NCI-H524 (cell line): ENCODE data around the gene RMI1.
A peak's percentile ranks its signal among the peaks of the same experiment; 100 is the strongest.

ENCODE experiments used
- DNase-seq, 2 experiments: peaks; one replicate each; lab custom pipeline; 2025; lab: John Stamatoyannopoulos, UW

RMI1 gene

GRCh38 chr9:83969602-83970001 is 11.0 kb upstream of the RMI1 start:
- no peak for DNase-seq

DNA sequence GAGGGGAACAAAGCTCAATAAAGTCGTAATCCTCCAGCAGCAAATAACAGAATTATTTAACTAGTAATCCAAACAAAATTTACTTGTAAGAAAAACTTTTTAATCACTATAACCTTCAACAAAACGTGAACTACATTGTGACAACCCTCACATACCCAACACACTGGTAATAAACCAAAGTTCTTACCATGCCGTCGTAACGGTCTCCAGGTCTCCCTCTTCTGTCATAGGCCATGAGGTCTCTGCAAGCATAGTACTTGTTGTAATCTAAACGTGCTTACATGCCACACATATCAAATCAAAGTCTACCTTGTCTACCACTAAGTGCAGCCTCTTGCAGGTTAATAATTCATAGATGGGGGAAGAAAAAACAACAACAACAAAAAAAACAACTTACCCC is 9.1 kb upstream of the RMI1 start:
- no peak for DNase-seq

DNA sequence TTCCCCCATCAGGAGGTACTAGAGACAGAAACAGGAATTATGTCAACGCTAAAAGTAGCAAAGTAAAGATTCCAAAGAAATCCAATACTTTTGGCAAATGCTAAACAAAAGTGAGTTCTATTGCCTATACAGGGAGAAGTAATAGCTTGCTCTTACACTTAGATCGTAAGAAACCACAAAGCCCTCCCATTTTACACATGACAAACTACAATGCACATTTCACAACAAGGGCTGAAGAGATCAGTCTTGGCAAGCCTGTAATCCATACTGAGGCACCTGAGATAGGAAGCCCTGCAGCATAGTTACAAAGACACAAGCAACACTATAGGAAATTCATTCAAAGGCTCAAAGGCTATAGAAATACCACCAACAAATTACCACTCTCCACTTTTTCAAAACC is 8.3 kb upstream of the RMI1 start:
- no peak for DNase-seq

DNA sequence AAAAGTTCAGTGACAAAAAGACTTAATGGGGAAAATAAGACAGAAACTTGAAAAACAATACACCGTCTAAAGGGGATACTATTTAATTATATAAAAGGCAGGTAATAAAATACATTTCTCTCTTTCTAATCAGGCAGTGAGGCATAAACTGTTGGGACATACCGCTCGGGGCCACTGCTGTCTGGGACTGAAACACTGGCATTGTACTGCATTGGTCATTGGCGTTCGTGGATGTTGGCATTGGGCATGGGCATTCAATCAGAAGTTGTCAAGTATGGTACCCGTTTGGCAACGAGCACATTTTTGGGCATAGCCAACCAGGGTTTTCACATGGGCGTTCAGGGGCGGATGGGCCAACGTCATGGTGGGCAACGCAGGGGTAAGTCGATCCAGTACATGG is 5.3 kb upstream of the RMI1 start:
- no peak for DNase-seq

DNA sequence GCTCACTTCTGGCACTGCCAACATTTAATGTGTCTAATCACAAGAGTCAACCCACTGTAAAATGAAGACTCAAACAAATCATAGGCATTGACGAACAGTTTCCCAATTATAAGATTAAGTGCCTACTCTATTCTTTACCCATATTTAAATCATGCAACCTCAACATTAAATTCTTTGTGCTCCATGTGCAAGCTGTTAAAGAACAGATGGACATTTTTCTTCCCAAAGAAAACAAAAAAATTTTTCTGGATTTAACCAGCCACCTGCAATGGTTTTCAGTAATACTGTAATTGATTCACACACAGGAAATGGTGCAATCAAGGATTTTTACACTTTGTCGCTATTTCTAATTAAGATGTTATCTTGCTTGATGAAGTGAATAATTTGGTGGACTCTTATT is 4.2 kb upstream of the RMI1 start:
- DNase-seq = no peak

DNA sequence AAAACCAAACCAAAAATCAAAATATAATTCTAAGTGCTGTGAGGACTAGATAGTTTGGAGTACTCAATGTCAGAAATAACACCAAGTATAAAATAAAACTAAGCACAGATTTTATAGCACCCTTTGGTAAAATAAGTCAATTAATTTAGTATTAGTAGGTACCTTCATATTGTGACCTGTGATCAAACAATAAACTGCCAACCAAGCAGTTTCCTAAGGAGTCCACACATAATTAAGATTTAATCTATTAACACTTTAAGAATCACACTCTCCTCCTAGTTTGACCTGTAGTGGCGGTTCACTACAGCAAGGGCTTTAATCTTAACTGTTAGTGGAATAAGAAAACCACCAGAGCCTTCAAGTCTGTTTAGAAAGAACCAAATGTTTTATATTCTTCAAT is 3.4 kb upstream of the RMI1 start:
- DNase-seq = no peak

DNA sequence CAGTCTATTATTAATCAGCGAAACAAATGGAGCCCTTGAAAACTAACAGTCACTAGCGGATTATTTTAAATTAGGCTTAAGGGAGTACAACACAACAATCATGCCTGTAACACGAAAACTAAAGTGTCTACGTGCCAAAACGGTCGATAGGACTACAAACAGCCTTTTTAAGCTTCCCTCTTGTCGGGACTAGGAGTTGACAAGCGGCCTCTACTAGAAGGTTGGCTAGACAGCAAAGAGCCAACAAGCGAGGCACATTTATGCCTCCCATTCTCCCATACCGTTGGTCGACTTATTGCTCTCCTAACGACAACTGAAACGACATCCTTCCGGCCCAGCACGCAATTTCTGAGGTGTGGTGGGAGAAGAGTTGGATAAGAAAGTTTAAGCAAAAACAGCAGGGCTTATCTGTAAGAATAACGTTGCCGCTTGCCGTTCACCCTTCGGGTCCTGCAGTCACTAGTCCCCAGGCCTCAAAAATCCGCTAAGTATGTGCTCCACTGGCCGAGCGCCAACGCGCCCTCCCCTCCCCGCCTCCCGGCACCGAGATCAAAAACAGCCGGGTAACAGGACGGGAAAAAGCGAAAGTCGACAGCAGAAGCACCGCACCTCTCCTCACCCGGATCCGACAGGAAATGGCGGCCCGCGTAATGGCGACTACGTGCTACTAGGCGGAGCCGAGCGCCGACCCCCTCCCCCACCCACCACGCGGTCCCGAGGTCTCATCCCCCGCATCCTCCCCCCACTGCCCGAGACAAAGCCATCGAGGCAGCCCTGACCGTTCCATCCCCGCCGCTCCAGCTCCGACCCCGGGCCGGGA is 1.4 kb upstream of the RMI1 start:
- peak in 1 of 2 experiments; percentile 42 for DNase-seq

DNA sequence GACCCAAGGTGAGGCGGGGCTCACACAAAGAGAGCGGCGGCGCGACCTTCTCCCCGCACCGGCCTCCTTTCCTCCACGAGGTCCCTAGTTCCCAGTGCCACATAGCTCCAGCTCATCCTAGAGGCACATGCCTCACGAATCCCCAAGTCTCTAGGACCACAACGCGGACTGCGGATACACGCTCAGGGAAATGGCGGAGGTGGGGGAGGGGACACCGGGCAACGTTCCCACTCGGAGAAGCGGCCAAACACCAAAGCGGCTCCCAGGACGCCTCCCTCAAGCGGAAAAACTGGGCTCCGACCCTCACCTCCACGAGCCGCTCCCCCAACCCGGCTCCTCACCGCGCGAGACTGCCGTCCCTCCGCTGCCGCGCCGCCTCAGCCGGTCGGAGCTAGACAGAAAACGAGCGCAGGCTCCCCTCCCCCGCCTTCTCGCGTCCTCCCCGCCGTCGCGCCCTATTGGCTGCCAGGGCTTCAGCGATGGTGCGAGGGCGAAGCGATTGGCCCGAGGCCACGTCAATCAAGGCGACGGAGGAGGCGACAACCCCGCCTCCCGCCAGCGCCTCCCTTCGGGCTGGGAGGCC is 702 bp upstream of the RMI1 start, which contains the start of gene HNRNPK:
HNRNPK (minus strand) TSS at position 404 of the 583 bp plus-strand sequence. CDS start 1,963 bp downstream, outside the sequence.
- peak; percentile 76 to 85 for DNase-seq

GRCh38 chr9:83981126-83981871 is 694 bp downstream of the RMI1 start:
- DNase-seq = peak in 1 of 2 experiments; percentile 22

DNA sequence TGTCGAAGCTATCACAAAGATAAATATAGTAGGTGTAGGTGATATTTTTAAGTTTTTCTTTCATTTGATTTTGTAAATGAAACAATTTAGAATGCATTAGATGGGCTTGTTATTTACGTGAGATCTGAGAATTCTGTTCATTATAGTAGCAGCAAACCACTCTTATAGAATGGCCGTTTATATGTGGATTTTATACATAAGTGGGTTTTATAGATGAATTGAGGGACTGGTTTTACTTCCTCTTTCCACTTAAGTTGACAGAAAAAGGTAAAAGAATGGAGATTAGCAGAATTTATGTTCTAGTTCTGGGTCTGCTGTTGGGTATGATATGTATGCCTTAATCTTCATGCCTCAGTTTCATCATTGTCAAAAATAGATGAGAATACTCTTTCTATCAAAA is 5.6 kb downstream of the RMI1 start:
- no peak for DNase-seq

- no peak for DNase-seq
Measured at GRCh38 chr9:83986765-83987401, 6.3 kb downstream of the RMI1 start.

DNA sequence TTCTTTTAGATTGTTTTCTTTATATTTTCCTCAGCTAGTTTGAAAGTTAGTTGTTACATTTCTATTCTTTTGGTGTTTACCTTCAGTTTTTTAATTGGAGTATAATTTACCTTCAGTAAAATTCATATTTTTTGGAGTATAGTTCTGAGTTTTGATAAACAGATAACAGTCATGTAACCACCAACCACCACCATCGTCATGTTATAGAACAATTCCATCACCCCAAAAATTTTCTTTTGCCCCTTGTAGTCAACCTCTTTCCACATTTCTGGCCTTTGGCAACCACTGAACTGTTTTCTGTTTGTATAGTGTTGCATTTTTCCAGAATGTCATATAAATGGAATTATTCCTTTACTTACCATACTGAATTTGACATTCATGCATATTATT is 6.8 kb downstream of the RMI1 start:
- no peak for DNase-seq

DNA sequence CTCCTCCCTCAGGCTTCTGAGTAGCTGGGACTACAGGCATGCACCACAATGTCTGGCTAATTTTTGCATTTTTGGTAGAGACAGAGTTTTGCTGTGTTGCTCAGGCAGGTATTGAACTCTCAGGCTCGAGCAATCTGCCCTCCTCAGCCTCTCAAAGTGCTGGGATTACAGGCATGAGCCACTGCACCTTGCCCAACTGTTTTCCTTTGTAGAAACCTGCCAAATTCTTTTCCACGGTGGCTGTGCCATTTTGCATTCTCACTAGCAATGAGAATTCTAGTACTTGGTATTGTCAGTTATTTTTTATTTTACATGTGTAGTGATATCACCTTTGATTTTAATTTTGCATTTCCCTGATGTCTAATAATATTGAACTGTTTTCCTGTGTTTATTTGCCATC is 7.8 kb downstream of the RMI1 start:
- no peak for DNase-seq

DNA sequence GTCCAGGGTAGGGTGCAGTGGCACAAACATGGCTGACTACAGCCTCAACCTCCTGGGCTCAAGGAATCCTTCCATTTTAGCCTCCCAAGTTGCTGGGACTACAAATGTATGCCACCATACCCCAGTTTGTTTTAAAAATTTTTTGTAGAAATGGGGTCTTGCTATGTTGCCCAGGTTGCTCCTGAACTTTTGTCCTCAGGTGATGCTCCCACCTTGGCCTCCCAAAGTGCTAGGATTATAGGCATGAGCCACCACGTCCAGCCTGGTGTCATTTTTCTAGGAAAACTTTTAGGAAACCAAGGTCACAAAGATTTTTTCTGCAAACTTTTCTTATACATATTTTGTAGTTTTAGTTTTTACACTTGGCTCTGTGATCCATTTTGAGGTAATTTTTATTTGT is 10.8 kb downstream of the RMI1 start:
- no peak for DNase-seq

- no peak for DNase-seq
Measured at GRCh38 chr9:83992407-83992806, 11.8 kb downstream of the RMI1 start.

DNA sequence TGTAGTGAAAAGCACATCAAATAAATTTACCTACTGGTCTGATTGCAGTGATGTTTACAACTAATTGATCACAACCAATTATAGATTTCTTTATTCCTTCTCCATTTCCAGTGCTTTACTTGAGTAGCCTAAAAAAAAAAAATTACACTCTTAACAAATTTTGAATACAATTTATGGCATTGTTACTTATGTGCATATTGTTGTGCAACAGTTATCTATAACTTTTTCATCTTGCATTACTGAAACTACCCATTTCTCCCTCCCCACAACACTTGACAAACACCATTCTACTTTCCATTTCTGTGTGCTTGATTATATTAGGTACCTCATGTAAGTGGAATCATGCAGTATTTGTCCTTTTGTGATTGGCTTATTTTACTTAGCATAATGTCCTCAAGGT is 12.3 kb downstream of the RMI1 start:
- DNase-seq = no peak

DNA sequence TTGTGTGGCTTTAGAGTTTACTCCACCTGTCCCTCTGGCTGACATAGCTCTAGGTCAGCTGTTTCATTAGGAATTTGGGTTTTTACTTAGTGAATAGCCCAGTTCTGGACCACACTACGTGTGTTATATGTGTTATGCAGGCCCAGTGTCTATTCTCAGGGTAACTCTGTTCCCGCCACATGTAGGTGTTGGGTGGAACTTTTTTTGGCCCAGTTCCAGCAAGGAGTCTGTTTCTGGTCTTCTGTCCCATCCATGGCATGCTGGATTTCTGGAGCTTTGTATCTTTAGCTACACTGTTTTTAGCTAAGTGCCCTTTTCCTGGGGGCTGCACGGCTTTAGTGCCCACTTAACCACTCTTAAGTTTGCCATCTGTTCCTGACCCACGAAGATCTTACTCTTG is 15.5 kb downstream of the RMI1 start:
- no peak for DNase-seq

GRCh38 chr9:83999141-83999918 is 18.7 kb downstream of the RMI1 start:
- DNase-seq = no peak

GRCh38 chr9:84000186-84000585 is 19.6 kb downstream of the RMI1 start:
- DNase-seq = no peak

DNA sequence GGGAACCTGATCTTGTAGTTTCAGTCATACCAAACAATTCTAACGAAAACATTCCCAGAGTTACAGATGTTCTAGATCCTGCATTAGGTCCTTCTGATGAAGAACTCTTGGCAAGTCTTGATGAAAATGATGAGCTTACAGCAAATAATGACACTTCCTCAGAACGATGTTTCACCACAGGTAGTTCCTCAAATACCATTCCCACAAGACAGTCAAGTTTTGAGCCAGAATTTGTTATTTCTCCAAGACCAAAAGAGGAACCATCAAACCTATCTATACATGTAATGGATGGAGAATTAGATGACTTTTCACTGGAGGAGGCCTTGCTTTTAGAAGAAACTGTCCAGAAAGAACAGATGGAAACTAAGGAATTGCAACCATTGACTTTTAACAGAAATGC is 21.0 kb downstream of the RMI1 start:
- DNase-seq = no peak

GRCh38 chr9:84002344-84002743 is 21.7 kb downstream of the RMI1 start:
- DNase-seq = no peak

DNA sequence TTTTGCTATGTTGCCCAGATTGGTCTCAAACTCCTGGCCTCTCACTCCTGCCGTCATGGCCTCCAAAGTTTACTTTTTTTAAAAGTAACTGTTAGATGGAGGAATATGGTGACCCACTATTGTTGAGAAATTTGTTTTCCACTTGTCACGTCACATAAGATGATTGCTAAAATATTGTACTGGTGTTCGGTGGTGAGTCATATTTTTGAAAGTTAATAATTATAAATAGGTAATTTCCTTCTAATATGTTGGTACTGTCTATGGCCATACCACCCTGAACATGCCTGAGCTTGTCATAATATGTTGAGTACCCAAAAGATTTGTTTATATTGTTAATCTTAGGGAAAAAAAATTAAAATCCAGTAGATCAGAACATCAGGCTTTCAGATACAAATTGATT is 22.6 kb downstream of the RMI1 start:
- no peak for DNase-seq
